ENCODE results near the gene MAP1S. TPM values are rescaled to one million over a fixed set of nuclear protein-coding genes. Genes with fewer than 3 reads are reported as not detected.

MAP1S gene
- polyA plus RNA-seq, 1 of the 3 experiments (the other 2 are of a cell fraction) = 18.4 TPM

DNA sequence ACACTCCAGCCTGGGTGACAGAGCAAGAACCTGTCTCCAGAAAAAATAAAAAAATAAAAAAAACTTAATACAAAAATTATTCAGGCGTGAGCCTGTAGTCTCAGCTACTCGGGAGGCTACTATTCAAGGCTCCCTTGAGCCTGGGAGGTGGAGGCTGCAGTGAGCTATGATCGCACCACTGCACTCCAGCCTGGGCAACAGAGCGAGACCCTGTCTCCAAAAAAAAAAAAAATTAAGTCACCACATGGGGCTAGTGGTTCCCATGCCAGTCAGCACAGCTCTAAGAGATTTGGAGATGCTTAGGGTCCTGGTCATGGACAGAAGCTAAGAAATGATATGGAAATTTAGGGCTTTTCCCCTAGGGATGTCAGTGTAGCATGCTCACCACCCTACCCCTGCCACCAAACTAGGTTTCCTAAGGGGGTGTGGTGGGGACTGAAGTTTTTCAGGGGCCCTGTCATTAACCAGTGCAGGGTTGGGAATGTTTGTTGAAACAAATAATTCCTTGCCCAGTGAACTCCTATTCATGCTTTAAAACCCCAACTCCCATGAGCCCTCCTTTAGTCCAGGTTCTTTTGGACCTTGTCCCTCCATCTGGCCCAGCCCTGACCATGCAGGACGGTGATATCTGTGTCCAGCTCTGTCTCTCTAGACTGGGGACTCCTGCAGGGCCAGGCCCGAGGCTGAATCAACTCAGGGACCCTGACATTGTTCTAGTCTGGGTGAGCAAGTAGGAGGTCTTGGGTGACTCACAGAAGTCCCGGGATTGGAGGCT is 33.8 kb downstream of the MAP1S start:
- Histone ChIP-seq H3K4me2 (no peak overlapping the region), H3K9me3 (no peaks in the 10 kb centered on the region), H2AFZ (ENCODE audit: low read depth) (no peak overlapping the region), H3K4me1 (ENCODE audit: control insufficient read depth in 1 of 2, insufficient read depth in 2 of 2, low read depth in 1 of 2, low read length in 1 of 2) (peaks cover 9 to 19% of the 10 kb centered on the region in 2 experiments; a peak in 1 of 4 replicates), H3K9me2 (no peaks in the 10 kb centered on the region), H3K27me3 (ENCODE audit: insufficient read depth) (no peaks in the 10 kb centered on the region), H3K27ac (ENCODE audit: low read depth in 2 of 2, low read length in 1 of 2) (no peak overlapping the region), H4K20me1 (ENCODE audit: insufficient read depth) (no peaks in the 10 kb centered on the region), H3K36me3 (replicated peaks in 1 of 2; ENCODE audit: control insufficient read depth in 1 of 2, insufficient read depth in 2 of 2, low read length in 1 of 2) (no peaks in the 10 kb centered on the region), H3K79me2 (ENCODE audit: insufficient read depth) (no peaks in the 10 kb centered on the region), H3F3A (replicated peaks; ENCODE audit: insufficient read depth) (peaks cover 3% of the 10 kb centered on the region), H3K9ac (no peak overlapping the region), H3K4me3 (ENCODE audit: low read depth in 2 of 2, low read length in 1 of 2) (no peak overlapping the region)
- no peak for TF ChIP-seq YY1 (IDR thresholded peaks at IDR 0.05; ENCODE audit: low read depth)
- no peak for TF ChIP-seq NRF1 (IDR thresholded peaks at IDR 0.05; ENCODE audit: low read depth, low read length)
- TF ChIP-seq TCF12 (IDR thresholded peaks at IDR 0.05) = no peak
- no peak for TF ChIP-seq FOXM1 (IDR thresholded peaks at IDR 0.05; ENCODE audit: low read depth)
- TF ChIP-seq JUND (IDR thresholded peaks at IDR 0.05) = no peak
- TF ChIP-seq GATA2 (CRISPR knock-in tag; IDR thresholded peaks at IDR 0.05) = no peak
- no peak for TF ChIP-seq POLR2AphosphoS5 (IDR thresholded peaks at IDR 0.05; ENCODE audit: low read depth, low read length)
- no peak for TF ChIP-seq RCOR1 (IDR thresholded peaks at IDR 0.05; ENCODE audit: low read length)
- TF ChIP-seq, protein P1, sequence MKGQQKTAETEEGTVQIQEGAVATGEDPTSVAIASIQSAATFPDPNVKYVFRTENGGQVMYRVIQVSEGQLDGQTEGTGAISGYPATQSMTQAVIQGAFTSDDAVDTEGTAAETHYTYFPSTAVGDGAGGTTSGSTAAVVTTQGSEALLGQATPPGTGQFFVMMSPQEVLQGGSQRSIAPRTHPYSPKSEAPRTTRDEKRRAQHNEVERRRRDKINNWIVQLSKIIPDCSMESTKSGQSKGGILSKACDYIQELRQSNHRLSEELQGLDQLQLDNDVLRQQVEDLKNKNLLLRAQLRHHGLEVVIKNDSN (IDR thresholded peaks at IDR 0.05; ENCODE audit: borderline replicate concordance, low read depth) = no peak
- no peak for TF ChIP-seq FOSL2 (IDR thresholded peaks at IDR 0.05; ENCODE audit: borderline replicate concordance, low read depth)
- TF ChIP-seq REST (IDR thresholded peaks at IDR 0.05; ENCODE audit: low read depth, low read length) = no peak
- 80% methylated on average over 7 of the region's 7 CpGs for WGBS (ENCODE audit: low lambda C conversion rate)
- DNase-seq = no peak
- CTCF ChIA-PET = interaction anchor here (0.6 kb wide), 1 partner anchor 802 kb away, joined by 3 read pairs; no protein-coding TSS in a partner anchor
- POLR2A ChIA-PET = interaction anchor here (0.5 kb wide), 1 partner anchor 9 kb away, joined by 4 read pairs; no protein-coding TSS in a partner anchor

DNA sequence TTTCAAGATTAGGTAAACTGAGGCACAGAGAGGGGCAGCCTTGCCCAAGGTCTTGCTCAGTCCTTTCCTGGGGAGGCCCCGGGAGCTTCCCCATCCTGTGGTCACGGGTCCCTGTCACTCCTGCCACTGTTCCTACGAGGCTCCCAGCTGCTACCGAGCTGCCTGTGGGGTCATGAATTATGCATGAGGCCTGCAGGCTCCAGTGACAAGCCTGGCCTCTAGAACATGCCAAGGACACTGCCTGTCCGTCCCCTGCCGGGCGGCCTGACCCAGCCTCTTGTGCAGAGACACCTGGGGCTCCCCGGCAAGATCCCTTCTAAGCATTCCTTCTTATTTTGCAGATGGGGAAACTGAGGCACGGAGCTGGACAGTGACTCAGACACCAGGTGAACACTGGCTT is 34.7 kb downstream of the MAP1S start:
- Histone ChIP-seq H3K4me3 (ENCODE audit: low read depth in 2 of 2, low read length in 1 of 2) (no peak overlapping the region), H3K27me3 (ENCODE audit: insufficient read depth) (no peaks in the 10 kb centered on the region), H3K9me3 (no peaks in the 10 kb centered on the region), H3K4me2 (no peak overlapping the region), H3K9me2 (no peaks in the 10 kb centered on the region), H3F3A (replicated peaks; ENCODE audit: insufficient read depth) (peaks cover 3% of the 10 kb centered on the region), H3K79me2 (ENCODE audit: insufficient read depth) (no peaks in the 10 kb centered on the region), H3K9ac (no peak overlapping the region), H2AFZ (ENCODE audit: low read depth) (no peak overlapping the region), H3K27ac (ENCODE audit: low read depth in 2 of 2, low read length in 1 of 2) (no peak overlapping the region), H3K36me3 (replicated peaks in 1 of 2; ENCODE audit: control insufficient read depth in 1 of 2, insufficient read depth in 2 of 2, low read length in 1 of 2) (no peaks in the 10 kb centered on the region), H4K20me1 (ENCODE audit: insufficient read depth) (no peaks in the 10 kb centered on the region), H3K4me1 (ENCODE audit: control insufficient read depth in 1 of 2, insufficient read depth in 2 of 2, low read depth in 1 of 2, low read length in 1 of 2) (peaks cover 9 to 17% of the 10 kb centered on the region in 2 experiments; a peak in 1 of 4 replicates)
- no peak for DNase-seq
- WGBS (ENCODE audit: low lambda C conversion rate) = 73% methylated on average over 7 of the region's 9 CpGs
- ChIA-PET CTCF (interaction anchor here (0.9 to 1.1 kb wide), 2 partner anchors 21 to 106 kb away, joined by 3 to 5 read pairs; partner anchors contain the start of gene RPL18A), POLR2A (no interaction called here)
- TF ChIP-seq RCOR1 (IDR thresholded peaks at IDR 0.05; ENCODE audit: low read length) = no peak
- TF ChIP-seq, protein P1 (IDR thresholded peaks at IDR 0.05; ENCODE audit: borderline replicate concordance, low read depth) = no peak
- TF ChIP-seq, protein P2, sequence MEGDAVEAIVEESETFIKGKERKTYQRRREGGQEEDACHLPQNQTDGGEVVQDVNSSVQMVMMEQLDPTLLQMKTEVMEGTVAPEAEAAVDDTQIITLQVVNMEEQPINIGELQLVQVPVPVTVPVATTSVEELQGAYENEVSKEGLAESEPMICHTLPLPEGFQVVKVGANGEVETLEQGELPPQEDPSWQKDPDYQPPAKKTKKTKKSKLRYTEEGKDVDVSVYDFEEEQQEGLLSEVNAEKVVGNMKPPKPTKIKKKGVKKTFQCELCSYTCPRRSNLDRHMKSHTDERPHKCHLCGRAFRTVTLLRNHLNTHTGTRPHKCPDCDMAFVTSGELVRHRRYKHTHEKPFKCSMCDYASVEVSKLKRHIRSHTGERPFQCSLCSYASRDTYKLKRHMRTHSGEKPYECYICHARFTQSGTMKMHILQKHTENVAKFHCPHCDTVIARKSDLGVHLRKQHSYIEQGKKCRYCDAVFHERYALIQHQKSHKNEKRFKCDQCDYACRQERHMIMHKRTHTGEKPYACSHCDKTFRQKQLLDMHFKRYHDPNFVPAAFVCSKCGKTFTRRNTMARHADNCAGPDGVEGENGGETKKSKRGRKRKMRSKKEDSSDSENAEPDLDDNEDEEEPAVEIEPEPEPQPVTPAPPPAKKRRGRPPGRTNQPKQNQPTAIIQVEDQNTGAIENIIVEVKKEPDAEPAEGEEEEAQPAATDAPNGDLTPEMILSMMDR (IDR thresholded peaks at IDR 0.05) = no peak
- TF ChIP-seq MEF2A (IDR thresholded peaks at IDR 0.05; ENCODE audit: borderline replicate concordance, low read depth) = no peak
- TF ChIP-seq, protein P3, sequence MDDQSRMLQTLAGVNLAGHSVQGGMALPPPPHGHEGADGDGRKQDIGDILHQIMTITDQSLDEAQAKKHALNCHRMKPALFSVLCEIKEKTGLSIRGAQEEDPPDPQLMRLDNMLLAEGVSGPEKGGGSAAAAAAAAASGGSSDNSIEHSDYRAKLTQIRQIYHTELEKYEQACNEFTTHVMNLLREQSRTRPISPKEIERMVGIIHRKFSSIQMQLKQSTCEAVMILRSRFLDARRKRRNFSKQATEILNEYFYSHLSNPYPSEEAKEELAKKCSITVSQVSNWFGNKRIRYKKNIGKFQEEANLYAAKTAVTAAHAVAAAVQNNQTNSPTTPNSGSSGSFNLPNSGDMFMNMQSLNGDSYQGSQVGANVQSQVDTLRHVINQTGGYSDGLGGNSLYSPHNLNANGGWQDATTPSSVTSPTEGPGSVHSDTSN (IDR thresholded peaks at IDR 0.05) = no peak
- no peak for TF ChIP-seq POLR2AphosphoS5 (IDR thresholded peaks at IDR 0.05; ENCODE audit: low read depth, low read length)
- no peak for TF ChIP-seq FOXM1 (IDR thresholded peaks at IDR 0.05; ENCODE audit: low read depth)
- TF ChIP-seq GATA2 (CRISPR knock-in tag; IDR thresholded peaks at IDR 0.05) = no peak
- no peak for TF ChIP-seq YY1 (IDR thresholded peaks at IDR 0.05; ENCODE audit: low read depth)
- TF ChIP-seq CHD2 (IDR thresholded peaks at IDR 0.05; ENCODE audit: low read length, partially characterized antibody) = no peak
- no peak for TF ChIP-seq SMC3 (IDR thresholded peaks at IDR 0.05; ENCODE audit: low read depth, low read length)

Measured in SK-N-SH (cell line).